ENCODE results near the gene EXOC6B.

EXOC6B gene

DNA sequence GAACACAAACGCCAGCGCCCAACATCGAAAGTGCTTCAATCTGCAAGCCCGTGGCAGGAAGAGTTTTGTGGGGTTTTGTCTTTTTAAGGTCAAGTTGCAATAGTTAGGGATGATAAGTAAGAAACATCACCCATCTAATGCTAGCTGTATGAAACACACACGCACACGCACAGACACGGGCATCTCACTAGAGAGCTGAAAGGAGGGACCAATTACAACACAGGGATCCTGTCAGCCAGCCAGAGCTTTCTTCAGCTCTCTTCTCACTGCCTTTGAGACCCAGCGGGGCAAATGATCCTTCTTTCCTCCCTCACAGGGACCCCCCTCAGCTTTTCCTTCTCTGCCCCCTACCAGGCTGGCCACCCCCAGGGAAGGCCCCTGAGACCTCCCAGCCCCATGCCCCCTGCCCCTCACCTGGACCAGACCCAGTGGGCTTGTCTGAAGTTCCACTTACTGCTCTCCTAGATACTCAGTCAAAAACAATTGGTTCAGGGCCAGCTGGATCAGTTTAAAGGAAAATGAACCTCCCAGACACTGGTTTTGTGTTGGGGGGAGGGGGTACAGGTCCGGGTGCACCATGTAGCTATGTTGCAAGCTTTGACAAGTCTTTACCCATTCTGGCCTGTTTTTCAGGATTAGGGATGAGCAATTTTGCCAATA is 696.0 kb downstream of the EXOC6B start:
- TF ChIP-seq, protein P1, sequence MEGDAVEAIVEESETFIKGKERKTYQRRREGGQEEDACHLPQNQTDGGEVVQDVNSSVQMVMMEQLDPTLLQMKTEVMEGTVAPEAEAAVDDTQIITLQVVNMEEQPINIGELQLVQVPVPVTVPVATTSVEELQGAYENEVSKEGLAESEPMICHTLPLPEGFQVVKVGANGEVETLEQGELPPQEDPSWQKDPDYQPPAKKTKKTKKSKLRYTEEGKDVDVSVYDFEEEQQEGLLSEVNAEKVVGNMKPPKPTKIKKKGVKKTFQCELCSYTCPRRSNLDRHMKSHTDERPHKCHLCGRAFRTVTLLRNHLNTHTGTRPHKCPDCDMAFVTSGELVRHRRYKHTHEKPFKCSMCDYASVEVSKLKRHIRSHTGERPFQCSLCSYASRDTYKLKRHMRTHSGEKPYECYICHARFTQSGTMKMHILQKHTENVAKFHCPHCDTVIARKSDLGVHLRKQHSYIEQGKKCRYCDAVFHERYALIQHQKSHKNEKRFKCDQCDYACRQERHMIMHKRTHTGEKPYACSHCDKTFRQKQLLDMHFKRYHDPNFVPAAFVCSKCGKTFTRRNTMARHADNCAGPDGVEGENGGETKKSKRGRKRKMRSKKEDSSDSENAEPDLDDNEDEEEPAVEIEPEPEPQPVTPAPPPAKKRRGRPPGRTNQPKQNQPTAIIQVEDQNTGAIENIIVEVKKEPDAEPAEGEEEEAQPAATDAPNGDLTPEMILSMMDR (IDR thresholded peaks at IDR 0.05; ENCODE audit: insufficient read depth, low read depth, low read length, missing control alignments) = no peak
- no peak for DNase-seq (ENCODE audit: low read depth)
- no peak overlapping the region for H3K4me3 ChIP-seq (ENCODE audit: low read depth, low read length)

- TF ChIP-seq, protein P1 (IDR thresholded peaks at IDR 0.05; ENCODE audit: insufficient read depth, low read depth, low read length, missing control alignments) = no peak
These were observed 697.0 kb downstream of the EXOC6B start for GRCh38 chr2:72128843-72129227.

GRCh38 chr2:72128059-72128842 is 697.6 kb downstream of the EXOC6B start:
- H3K4me3 ChIP-seq (ENCODE audit: low read depth, low read length) = no peak overlapping the region
- TF ChIP-seq, protein P1 (IDR thresholded peaks at IDR 0.05; ENCODE audit: insufficient read depth, low read depth, low read length, missing control alignments) = no peak
- no peak for DNase-seq (ENCODE audit: low read depth)

More at GRCh38 chr2:72128843-72129227, 697.0 kb downstream of the EXOC6B start:
- H3K4me3 ChIP-seq (ENCODE audit: low read depth, low read length) = no peak overlapping the region
- DNase-seq (ENCODE audit: low read depth) = no peak

- TF ChIP-seq, protein P1 (IDR thresholded peaks at IDR 0.05; ENCODE audit: insufficient read depth, low read depth, low read length, missing control alignments) = no peak
- DNase-seq (ENCODE audit: low read depth) = no peak
- no peak overlapping the region for H3K4me3 ChIP-seq (ENCODE audit: low read depth, low read length)
These were observed 698.3 kb downstream of the EXOC6B start for GRCh38 chr2:72127401-72128058.

DNA sequence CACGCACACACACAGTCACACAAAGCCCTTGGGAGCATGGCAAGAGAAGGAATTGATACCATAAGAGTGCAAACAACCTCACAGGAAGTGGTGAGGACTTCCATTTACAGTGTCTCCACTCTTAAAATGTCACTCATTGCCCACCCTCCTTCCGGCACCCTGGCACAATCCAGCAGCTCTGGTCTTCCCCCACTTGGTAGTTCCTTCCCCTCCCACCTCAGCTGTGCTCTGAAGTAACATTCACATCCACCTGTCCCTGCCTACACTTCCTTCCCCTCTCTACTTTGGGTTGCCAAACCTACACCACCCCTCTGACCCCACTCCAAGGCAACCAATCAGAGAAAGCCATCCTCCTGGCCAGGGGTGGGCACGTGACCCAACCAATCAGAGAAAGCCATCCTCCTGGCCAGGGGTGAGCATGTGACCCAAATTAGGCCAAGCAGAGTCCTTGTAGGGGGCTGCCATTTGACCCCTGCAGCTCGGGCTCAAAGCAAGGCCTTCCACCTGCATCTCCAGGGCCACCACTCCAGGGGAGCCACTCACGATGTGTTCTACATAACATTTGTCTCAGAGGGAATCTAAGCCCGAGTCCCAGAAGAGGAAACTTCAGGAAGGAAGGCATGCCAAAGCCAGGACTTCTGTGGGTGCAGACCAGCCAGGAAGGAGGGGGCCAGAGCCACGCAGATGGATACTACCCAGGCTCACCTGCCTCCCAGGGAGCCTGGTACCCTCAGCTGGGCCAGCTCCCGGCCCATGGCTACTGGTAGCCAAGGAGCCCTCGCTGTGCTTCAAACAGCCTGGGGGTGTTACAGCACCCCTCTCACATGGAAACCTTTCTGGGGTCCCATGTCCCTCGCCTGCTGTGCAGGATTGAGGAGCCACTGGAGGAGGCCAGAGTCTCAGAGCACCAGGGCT is 699.4 kb downstream of the EXOC6B start:
- DNase-seq (ENCODE audit: low read depth) = no peak
- H3K4me3 ChIP-seq (ENCODE audit: low read depth, low read length) = no peak overlapping the region
- TF ChIP-seq, protein P1 (IDR thresholded peaks at IDR 0.05; ENCODE audit: insufficient read depth, low read depth, low read length, missing control alignments) = no peak
